ENCODE results near the gene GGNBP2. TPM values are rescaled to one million over a fixed set of nuclear protein-coding genes. Genes with fewer than 3 reads are reported as not detected.

GGNBP2 gene
- polyA plus RNA-seq, 1 donor from 2014 or later, result 112 TPM

DNA sequence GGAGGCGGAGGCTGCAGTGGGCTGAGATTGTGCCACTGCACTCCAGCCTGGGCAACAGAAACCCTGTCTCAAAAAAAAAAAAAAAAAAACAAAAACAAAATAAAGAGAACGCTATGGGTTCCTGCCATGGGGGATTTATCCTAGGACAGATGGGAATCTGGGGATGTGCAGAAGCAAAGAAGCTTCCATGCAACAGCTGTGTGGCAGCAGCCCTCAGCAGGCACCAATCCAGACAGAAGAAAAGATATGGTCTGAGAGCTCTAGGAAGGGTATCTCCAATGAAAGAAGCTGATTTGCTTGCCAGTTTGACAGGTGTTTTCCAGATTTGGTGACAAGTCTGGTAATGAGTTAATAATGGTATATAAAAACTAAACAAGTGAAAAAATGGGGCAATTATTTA lies 21.6 kb upstream of the GGNBP2 start:
- TF ChIP-seq TAF1 (IDR thresholded peaks at IDR 0.05; ENCODE audit: low read depth) (no peak), RAD21 (conservative IDR thresholded peaks at IDR 0.05) (no peak), SMC3 (conservative IDR thresholded peaks at IDR 0.05; ENCODE audit: poor library complexity) (no peak), MXI1 (conservative IDR thresholded peaks at IDR 0.05; ENCODE audit: poor library complexity, severe bottlenecking) (no peak), POLR2AphosphoS5 (IDR thresholded peaks at IDR 0.05) (no peak), EP300 (conservative IDR thresholded peaks at IDR 0.05; ENCODE audit: poor library complexity, severe bottlenecking) (no peak), EZH2 (IDR thresholded peaks at IDR 0.05; ENCODE audit: borderline replicate concordance, insufficient read depth, low read length, poor library complexity, severe bottlenecking) (no peak), CTCF (IDR thresholded peaks at IDR 0.05; ENCODE audit: poor library complexity, severe bottlenecking) (no peak)
- TF ChIP-seq, protein P1, sequence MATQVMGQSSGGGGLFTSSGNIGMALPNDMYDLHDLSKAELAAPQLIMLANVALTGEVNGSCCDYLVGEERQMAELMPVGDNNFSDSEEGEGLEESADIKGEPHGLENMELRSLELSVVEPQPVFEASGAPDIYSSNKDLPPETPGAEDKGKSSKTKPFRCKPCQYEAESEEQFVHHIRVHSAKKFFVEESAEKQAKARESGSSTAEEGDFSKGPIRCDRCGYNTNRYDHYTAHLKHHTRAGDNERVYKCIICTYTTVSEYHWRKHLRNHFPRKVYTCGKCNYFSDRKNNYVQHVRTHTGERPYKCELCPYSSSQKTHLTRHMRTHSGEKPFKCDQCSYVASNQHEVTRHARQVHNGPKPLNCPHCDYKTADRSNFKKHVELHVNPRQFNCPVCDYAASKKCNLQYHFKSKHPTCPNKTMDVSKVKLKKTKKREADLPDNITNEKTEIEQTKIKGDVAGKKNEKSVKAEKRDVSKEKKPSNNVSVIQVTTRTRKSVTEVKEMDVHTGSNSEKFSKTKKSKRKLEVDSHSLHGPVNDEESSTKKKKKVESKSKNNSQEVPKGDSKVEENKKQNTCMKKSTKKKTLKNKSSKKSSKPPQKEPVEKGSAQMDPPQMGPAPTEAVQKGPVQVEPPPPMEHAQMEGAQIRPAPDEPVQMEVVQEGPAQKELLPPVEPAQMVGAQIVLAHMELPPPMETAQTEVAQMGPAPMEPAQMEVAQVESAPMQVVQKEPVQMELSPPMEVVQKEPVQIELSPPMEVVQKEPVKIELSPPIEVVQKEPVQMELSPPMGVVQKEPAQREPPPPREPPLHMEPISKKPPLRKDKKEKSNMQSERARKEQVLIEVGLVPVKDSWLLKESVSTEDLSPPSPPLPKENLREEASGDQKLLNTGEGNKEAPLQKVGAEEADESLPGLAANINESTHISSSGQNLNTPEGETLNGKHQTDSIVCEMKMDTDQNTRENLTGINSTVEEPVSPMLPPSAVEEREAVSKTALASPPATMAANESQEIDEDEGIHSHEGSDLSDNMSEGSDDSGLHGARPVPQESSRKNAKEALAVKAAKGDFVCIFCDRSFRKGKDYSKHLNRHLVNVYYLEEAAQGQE (IDR thresholded peaks at IDR 0.05; ENCODE audit: borderline replicate concordance), result no peak
- Histone ChIP-seq H3K4me3 (ENCODE audit: low read length) (no peak overlapping the region), H3K27ac (ENCODE audit: low read length) (no peak overlapping the region), H3F3A (ENCODE audit: insufficient read depth, low read length, poor library complexity, severe bottlenecking) (no peaks in the 10 kb centered on the region), H3K4me2 (ENCODE audit: low read length) (no peak overlapping the region), H3K9me3 (ENCODE audit: low read length) (no peaks in the 10 kb centered on the region), H3K36me3 (ENCODE audit: insufficient read depth, low read length) (peaks cover 9% of the 10 kb centered on the region), H2AFZ (ENCODE audit: low read depth, low read length) (no peak overlapping the region), H3K27me3 (ENCODE audit: insufficient read depth, low read depth, low read length) (no peaks in the 10 kb centered on the region), H4K20me1 (ENCODE audit: insufficient read depth) (no peaks in the 10 kb centered on the region), H3K79me2 (replicated peaks; ENCODE audit: insufficient read depth, low read length) (no peaks in the 10 kb centered on the region), H3K9ac (ENCODE audit: low read length) (no peak overlapping the region), H3K9me2 (ENCODE audit: insufficient read depth, low read length) (no peaks in the 10 kb centered on the region)

DNA sequence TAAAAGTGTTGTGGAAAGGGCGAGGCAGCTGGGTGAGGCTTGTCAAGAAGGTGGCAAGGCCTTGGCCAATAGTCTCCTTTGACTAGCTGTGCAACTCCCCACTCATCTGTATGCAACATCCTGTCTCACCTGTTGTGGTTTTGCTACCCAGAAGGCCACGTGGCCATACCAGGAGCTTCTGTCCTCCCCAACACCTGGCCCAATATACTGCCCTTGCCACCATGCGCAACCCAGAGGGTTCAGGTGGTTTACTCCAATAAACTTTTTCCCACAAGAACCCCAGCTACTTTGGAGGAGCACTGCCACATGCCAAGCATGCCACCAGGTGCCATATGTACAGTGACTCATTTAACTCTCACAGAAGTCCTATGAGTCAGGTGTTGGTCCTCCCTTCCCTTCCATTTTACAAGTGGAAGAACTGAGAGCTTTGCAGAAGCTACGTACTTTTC lies 20.3 kb upstream of the GGNBP2 start:
- Histone ChIP-seq H3K9ac (ENCODE audit: low read length) (no peak overlapping the region), H3K79me2 (replicated peaks; ENCODE audit: insufficient read depth, low read length) (no peaks in the 10 kb centered on the region), H3K27me3 (ENCODE audit: insufficient read depth, low read depth, low read length) (no peaks in the 10 kb centered on the region), H3F3A (ENCODE audit: insufficient read depth, low read length, poor library complexity, severe bottlenecking) (no peaks in the 10 kb centered on the region), H3K4me2 (ENCODE audit: low read length) (no peak overlapping the region), H3K9me2 (ENCODE audit: insufficient read depth, low read length) (no peaks in the 10 kb centered on the region), H2AFZ (ENCODE audit: low read depth, low read length) (no peak overlapping the region), H3K36me3 (ENCODE audit: insufficient read depth, low read length) (peaks cover 9% of the 10 kb centered on the region), H3K27ac (ENCODE audit: low read length) (no peak overlapping the region), H3K9me3 (ENCODE audit: low read length) (no peaks in the 10 kb centered on the region), H3K4me3 (ENCODE audit: low read length) (no peak overlapping the region), H4K20me1 (ENCODE audit: insufficient read depth) (no peaks in the 10 kb centered on the region)
- TF ChIP-seq CTCF (IDR thresholded peaks at IDR 0.05; ENCODE audit: poor library complexity, severe bottlenecking) (no peak), EP300 (conservative IDR thresholded peaks at IDR 0.05; ENCODE audit: poor library complexity, severe bottlenecking) (no peak), EZH2 (IDR thresholded peaks at IDR 0.05; ENCODE audit: borderline replicate concordance, insufficient read depth, low read length, poor library complexity, severe bottlenecking) (no peak), POLR2AphosphoS5 (IDR thresholded peaks at IDR 0.05) (no peak), MXI1 (conservative IDR thresholded peaks at IDR 0.05; ENCODE audit: poor library complexity, severe bottlenecking) (no peak), RAD21 (conservative IDR thresholded peaks at IDR 0.05) (no peak), SMC3 (conservative IDR thresholded peaks at IDR 0.05; ENCODE audit: poor library complexity) (no peak), TAF1 (IDR thresholded peaks at IDR 0.05; ENCODE audit: low read depth) (no peak)
- TF ChIP-seq, protein P1 (IDR thresholded peaks at IDR 0.05; ENCODE audit: borderline replicate concordance), result no peak

Data from neural cell (in vitro differentiated cells).